ENCODE measurements around the gene CD6.

CD6 gene

GRCh38 chr11:60987577-60988277 is 16.2 kb downstream of the CD6 start:
- no peak for DNase-seq

GRCh38 chr11:60988658-60989057 is 17.2 kb downstream of the CD6 start:
- no peak for DNase-seq

- DNase-seq, result no peak
These were observed 17.7 kb downstream of the CD6 start for GRCh38 chr11:60989093-60989650.

GRCh38 chr11:60991457-60991856 is 20.0 kb downstream of the CD6 start:
- DNase-seq, result no peak

GRCh38 chr11:60992842-60993409 is 21.4 kb downstream of the CD6 start:
- DNase-seq, result no peak

GRCh38 chr11:60993615-60994014 is 22.1 kb downstream of the CD6 start:
- DNase-seq, result no peak

GRCh38 chr11:60994541-60995080 is 23.1 kb downstream of the CD6 start:
- DNase-seq, result no peak

- no peak for DNase-seq
These were observed 24.3 kb downstream of the CD6 start for GRCh38 chr11:60995798-60996197.

- no peak for DNase-seq
These were observed 25.1 kb downstream of the CD6 start for GRCh38 chr11:60996381-60997138.

GRCh38 chr11:61000426-61000825 is 28.9 kb downstream of the CD6 start:
- DNase-seq, result no peak

- DNase-seq, result no peak
These were observed 30.5 kb downstream of the CD6 start for GRCh38 chr11:61001931-61002330.

- no peak for DNase-seq
These were observed 31.1 kb downstream of the CD6 start for GRCh38 chr11:61002598-61002997.

GRCh38 chr11:61004180-61004611 is 32.7 kb downstream of the CD6 start:
- DNase-seq, result no peak

GRCh38 chr11:61004761-61005181 is 33.3 kb downstream of the CD6 start:
- DNase-seq, result no peak

- no peak for DNase-seq
These were observed 36.0 kb downstream of the CD6 start for GRCh38 chr11:61007383-61007955.

- no peak for DNase-seq
These were observed 36.7 kb downstream of the CD6 start for GRCh38 chr11:61007956-61008896.

- DNase-seq, result no peak
These were observed 37.5 kb downstream of the CD6 start for GRCh38 chr11:61008971-61009370.

- no peak for DNase-seq
These were observed 38.2 kb downstream of the CD6 start for GRCh38 chr11:61009392-61010275.

GRCh38 chr11:61010466-61011228 is 39.2 kb downstream of the CD6 start:
- DNase-seq, result no peak

Measured in NCI-H187 (cell line).